Cardiac muscle cell (in vitro differentiated cells and primary cell): ENCODE measurements around the gene ACAD8. TPM values are rescaled to one million over a fixed set of nuclear protein-coding genes. Genes with fewer than 3 reads are reported as not detected.
"Not testable (repeated sequence)": the region's sequence is repeated elsewhere in the genome, so short reads cannot be mapped to it uniquely, and the experiment has no call there.

Source experiments
- DNase-seq, 2 donors: peaks; one replicate each; pipeline versions ENCODE4 v3.0.0 to v3.0.0-alpha.2; 2010 to 2017; ENCODE audit warnings: low read depth in 1 of 2, low spot score in 1 of 2
- H3K27ac ChIP-seq: fragments of 200-600 bp; sonication (generic); 2 replicates; pipeline ENCODE4 v1.5.1; 2016
- H3K27me3 ChIP-seq: fragments of 200-600 bp; sonication (generic); 2 replicates; pipeline ENCODE4 v1.6.0; 2016; ENCODE audit warnings: control low read depth
- H3K36me3 ChIP-seq: fragments of 200-600 bp; sonication (generic); 2 replicates; pipeline ENCODE4 v1.5.1; 2016; ENCODE audit warnings: control low read depth
- H3K4me1 ChIP-seq: fragments of 200-600 bp; sonication (generic); 2 replicates; pipeline ENCODE4 v1.8.1; 2017; ENCODE audit warnings: low read depth, mild to moderate bottlenecking, mixed run types
- H3K4me3 ChIP-seq: fragments of 200-600 bp; sonication (generic); 2 replicates; pipeline ENCODE4 v1.5.1; 2016; ENCODE audit warnings: mild to moderate bottlenecking
- H3K9me3 ChIP-seq: fragments of 200-600 bp; sonication (generic); 2 replicates; pipeline ENCODE4 v1.5.1; 2017; ENCODE audit warnings: low read depth, mild to moderate bottlenecking, control low read depth
- polyA plus RNA-seq: library from polyadenylated mRNA; unstranded; fragments of >200 nt; fragmentation: Nextera tagmentation; extraction: Ambion mirVana; gene quantifications from 2 replicates; pipeline ENCODE4 v1.2.1, GENCODE V29; 2016
- total RNA-seq: library from RNA; depleted of rRNA; stranded (reverse); fragments of >200 nt; gene quantifications from 2 replicates; pipeline ENCODE4 v1.2.3, GENCODE V29; 2016
- TF ChIP-seq, protein P1 (sequence below): IDR thresholded peaks from 2 replicates; pipeline ENCODE4 v1.5.1; 2012; ENCODE audit warnings: low read depth, mild to moderate bottlenecking, low read length

ACAD8 gene
- total and polyA plus RNA-seq, 2 experiments from 2014 or later = 52.4 to 55.7 TPM

DNA sequence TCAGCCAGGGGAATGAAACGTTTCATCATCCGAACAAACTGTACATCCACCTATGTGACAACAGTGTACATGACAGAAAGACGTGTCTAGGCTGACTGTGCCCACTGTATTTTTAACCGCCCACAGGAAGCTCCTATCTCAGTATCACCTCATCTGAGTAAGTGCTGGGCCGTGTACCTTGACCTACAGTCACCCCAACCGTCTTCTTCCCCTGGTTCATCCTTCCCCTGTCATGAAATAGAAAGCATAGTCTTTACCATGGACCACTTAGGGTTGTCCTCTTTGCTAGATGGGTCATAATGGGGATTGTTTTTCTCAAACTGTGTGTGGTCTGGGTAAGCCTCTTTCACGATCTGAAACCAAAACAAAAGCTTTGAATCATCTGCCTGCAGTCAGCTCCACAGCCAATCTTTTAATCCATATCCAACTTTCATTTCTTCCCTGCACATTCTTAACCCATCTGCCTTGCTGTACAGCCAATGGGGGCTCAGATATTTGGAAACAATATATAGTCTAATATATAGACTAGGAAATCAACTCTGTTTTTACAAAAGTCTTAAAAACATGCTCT is 4.4 kb upstream of the ACAD8 start:
- TF ChIP-seq, protein P1, sequence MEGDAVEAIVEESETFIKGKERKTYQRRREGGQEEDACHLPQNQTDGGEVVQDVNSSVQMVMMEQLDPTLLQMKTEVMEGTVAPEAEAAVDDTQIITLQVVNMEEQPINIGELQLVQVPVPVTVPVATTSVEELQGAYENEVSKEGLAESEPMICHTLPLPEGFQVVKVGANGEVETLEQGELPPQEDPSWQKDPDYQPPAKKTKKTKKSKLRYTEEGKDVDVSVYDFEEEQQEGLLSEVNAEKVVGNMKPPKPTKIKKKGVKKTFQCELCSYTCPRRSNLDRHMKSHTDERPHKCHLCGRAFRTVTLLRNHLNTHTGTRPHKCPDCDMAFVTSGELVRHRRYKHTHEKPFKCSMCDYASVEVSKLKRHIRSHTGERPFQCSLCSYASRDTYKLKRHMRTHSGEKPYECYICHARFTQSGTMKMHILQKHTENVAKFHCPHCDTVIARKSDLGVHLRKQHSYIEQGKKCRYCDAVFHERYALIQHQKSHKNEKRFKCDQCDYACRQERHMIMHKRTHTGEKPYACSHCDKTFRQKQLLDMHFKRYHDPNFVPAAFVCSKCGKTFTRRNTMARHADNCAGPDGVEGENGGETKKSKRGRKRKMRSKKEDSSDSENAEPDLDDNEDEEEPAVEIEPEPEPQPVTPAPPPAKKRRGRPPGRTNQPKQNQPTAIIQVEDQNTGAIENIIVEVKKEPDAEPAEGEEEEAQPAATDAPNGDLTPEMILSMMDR = no peak
- DNase-seq = no peak
- Histone ChIP-seq H3K27me3 (no peaks in the 10 kb centered on the region), H3K27ac (no peak overlapping the region), H3K4me1 (peaks cover 5% of the 10 kb centered on the region), H3K36me3 (peaks cover 34% of the 10 kb centered on the region), H3K4me3 (no peak overlapping the region), H3K9me3 (no peaks in the 10 kb centered on the region)

DNA sequence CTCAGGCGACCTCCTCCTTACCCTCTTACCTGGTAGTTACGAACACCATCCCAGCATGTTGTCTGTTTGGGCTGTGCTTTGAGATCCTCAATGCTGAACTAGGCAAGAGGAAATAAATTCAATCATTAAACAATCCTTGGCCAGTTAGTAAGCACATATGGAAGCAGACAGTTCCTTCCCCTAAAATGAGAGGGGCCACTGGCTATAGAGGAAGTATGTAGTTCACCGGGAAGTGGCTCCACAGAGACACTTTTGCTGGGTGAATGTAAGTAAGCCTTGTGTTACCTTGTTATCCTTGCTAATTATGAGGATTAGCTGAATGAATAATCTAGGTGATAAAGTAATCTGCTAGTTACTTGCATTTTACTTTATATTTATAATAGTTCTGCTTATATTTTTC is 3.1 kb upstream of the ACAD8 start:
- Histone ChIP-seq H3K4me1 (peaks cover 5% of the 10 kb centered on the region), H3K4me3 (no peak overlapping the region), H3K9me3 (no peaks in the 10 kb centered on the region), H3K27ac (no peak overlapping the region), H3K27me3 (no peaks in the 10 kb centered on the region), H3K36me3 (peaks cover 26% of the 10 kb centered on the region)
- TF ChIP-seq, protein P1 = no peak
- DNase-seq = no peak

DNA sequence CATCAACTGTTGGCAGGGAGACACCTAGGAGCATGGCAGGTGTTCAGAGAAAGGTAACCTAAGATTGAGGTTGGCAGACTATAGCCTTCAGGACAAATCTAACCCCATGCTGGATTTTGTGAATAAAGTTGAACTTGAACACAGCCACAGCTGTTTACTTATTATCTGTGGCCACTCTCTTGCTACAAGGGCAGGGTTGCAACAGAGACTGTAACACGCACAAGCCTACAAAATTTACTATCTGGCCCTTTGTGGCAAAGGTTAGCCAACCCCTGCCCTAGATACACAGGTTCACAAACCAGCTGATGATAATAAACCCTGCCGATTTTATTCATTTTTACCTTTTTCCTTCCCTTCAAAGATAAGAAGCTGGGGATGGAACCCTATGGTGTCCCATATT is 2.7 kb upstream of the ACAD8 start:
- H3K27me3 ChIP-seq = no peaks in the 10 kb centered on the region
- H3K27ac ChIP-seq = no peak overlapping the region
- no peak for DNase-seq
- no peaks in the 10 kb centered on the region for H3K9me3 ChIP-seq
- TF ChIP-seq, protein P1 = no peak
- H3K36me3 ChIP-seq = peaks cover 25% of the 10 kb centered on the region
- peaks cover 5% of the 10 kb centered on the region for H3K4me1 ChIP-seq
- no peak overlapping the region for H3K4me3 ChIP-seq

DNA sequence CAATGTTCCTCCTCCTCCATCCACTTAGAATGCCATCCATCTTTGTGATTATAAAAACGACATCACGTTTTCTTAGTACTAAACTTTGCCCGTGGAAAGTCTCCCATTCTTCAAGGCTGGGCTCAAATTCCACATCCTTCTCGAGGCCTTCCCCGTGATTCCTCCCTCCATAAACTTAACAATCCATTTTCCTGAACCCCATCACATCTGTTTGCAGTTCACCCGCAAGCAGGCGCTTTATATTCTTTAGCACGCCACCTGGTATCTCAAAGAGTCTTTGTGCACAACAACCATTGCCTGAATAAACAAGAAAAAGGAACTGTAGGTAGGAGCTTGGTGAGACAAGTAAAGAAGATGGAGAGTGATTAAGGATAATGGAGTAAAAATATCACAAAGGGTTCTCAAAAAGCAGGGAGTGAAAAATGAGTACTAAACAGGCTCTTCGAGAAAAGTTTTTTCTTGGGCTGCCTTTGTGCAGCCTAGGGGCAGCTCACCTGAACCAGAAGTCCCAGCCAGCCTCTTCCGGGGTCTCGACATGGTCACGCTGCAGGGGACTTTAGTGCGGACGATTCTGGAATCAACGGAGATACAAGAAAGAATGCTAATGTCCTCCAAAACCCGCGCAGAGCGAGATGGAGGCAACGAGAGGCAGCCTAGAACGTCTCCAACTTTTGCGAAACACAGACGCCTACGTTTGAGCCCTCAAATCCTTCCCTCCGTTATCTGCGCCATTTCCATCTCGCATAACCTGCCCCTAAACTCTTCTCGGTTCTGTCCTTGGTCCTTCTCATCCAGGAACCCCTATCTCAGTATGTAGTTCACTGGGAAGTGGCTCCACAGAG is 801 bp upstream of the ACAD8 start:
- DNase-seq = peak; percentile 42 to 68
- Histone ChIP-seq H3K36me3 (peaks cover 25% of the 10 kb centered on the region), H3K4me3 (peak overlapping the region; percentile 54), H3K27ac (no peak overlapping the region), H3K9me3 (no peaks in the 10 kb centered on the region), H3K27me3 (no peaks in the 10 kb centered on the region), H3K4me1 (peaks cover 5% of the 10 kb centered on the region)
- TF ChIP-seq, protein P1 = no peak

DNA sequence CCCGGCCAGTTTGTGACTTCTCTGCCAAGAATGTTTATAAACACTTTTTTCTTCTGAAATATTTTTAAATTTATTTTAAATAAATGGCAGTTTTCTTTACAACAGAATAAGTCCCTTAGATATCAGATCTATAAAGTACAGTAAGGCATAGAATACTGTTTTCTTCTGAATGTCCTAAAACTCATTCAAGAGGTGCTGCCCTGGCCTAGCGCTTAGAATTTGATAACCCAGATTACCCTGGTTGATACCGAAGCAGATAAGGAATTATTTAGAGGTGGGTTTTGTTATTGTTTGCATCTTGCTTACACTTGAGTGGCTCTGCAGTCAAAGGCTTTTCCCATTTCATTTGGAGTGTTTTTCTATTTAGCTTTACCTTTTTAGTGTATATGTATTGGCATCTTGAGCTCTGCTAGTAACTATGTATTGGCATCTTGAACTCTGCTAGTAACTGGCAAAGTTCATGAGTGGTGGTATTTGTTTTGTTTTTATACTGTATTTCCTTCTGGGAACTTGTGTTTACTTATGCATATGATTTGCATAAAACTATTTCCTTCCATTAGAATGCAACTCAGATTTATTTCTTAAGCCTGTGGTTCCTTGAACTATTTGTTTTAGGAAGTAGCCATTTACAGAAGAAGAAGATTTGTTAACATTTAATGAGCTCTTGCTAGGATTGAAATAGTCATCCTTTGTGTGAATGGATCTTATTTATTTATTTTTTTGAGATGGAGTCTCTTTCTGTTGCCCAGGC is 1.2 kb downstream of the ACAD8 start:
- peak overlapping the region; percentile 54 for H3K4me3 ChIP-seq
- H3K27ac ChIP-seq = no peak overlapping the region
- H3K27me3 ChIP-seq = no peaks in the 10 kb centered on the region
- no peaks in the 10 kb centered on the region for H3K9me3 ChIP-seq
- no peak for DNase-seq
- peaks cover 5% of the 10 kb centered on the region for H3K4me1 ChIP-seq
- TF ChIP-seq, protein P1 = no peak
- H3K36me3 ChIP-seq = peaks cover 18% of the 10 kb centered on the region

DNA sequence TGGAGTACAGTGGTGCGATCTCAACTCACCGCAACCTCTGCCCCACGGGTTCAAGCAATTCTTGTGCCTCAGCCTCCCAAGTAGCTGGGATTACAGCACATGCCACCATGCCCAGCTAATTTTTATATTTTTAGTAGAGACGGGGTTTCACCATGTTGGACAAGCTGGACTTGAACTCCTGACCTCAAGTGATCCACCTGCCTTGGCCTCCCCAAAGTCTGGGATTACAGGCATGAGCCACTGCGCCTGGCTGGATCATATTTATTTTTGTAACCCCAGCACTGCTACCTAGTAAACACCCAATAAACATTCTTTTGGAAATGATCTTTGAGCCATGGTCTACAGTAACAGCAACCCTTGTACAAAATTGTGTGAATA is 1.8 kb downstream of the ACAD8 start:
- H3K9me3 ChIP-seq, H3K4me1 ChIP-seq, H3K27ac ChIP-seq, DNase-seq, H3K4me3 ChIP-seq, H3K27me3 ChIP-seq: not testable (repeated sequence)
- H3K36me3 ChIP-seq = peaks cover 21% of the 10 kb centered on the region
